NB4 (cell line): ENCODE results near the gene GALNT12.

ENCODE experiments used
- DNase-seq: peaks from one replicate; pipeline ENCODE4 v3.0.0; 2010; ENCODE audit warnings: low read depth
- H3K4me3 ChIP-seq: one replicate; pipeline ENCODE4 v1.5.1; 2011; ENCODE audit warnings: mild to moderate bottlenecking, low read depth, low read length, moderate library complexity
- MYC ChIP-seq: IDR thresholded peaks from 2 replicates; pipeline ENCODE4 v1.6.1; 2011; ENCODE audit warnings: low read depth, low read length
- POLR2A ChIP-seq: IDR thresholded peaks from 2 replicates; pipeline ENCODE4 v1.6.1; 2011; ENCODE audit warnings: mild to moderate bottlenecking; ENCODE audit not compliant: insufficient read length; ENCODE audit errors: extremely low read depth
- TF ChIP-seq, protein P1 (sequence below): IDR thresholded peaks from 2 replicates; pipeline ENCODE4 v1.6.1; 2011; ENCODE audit warnings: low read depth, low read length
- TF ChIP-seq, protein P2 (sequence below): IDR thresholded peaks from one replicate; pipeline ENCODE4 v1.5.1; 2012; ENCODE audit warnings: low read depth, low read length

The GALNT12 gene

DNA sequence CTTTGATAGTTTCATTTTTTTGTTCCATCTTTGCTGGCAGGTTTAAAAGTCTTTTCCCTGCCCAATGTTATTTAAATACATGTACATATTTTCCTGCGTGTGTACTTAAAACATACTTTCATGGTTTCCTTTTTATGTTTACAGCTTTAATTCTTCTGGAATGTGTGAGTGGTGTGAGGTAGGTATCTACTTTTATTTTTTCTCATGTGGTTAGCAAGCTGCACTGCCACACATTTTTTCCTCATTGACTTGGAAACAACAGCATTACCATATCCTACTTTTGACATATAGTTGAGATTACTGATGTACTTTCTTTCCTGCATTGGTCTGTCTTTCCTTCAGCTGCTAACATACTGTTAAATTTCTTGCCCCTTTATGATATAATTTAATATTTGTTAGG is 84.8 kb downstream of the GALNT12 start:
- no peak overlapping the region for H3K4me3 ChIP-seq
- TF ChIP-seq POLR2A, result no peak
- TF ChIP-seq MYC, result no peak
- TF ChIP-seq, protein P1, sequence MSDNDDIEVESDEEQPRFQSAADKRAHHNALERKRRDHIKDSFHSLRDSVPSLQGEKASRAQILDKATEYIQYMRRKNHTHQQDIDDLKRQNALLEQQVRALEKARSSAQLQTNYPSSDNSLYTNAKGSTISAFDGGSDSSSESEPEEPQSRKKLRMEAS, result no peak
- TF ChIP-seq, protein P2, sequence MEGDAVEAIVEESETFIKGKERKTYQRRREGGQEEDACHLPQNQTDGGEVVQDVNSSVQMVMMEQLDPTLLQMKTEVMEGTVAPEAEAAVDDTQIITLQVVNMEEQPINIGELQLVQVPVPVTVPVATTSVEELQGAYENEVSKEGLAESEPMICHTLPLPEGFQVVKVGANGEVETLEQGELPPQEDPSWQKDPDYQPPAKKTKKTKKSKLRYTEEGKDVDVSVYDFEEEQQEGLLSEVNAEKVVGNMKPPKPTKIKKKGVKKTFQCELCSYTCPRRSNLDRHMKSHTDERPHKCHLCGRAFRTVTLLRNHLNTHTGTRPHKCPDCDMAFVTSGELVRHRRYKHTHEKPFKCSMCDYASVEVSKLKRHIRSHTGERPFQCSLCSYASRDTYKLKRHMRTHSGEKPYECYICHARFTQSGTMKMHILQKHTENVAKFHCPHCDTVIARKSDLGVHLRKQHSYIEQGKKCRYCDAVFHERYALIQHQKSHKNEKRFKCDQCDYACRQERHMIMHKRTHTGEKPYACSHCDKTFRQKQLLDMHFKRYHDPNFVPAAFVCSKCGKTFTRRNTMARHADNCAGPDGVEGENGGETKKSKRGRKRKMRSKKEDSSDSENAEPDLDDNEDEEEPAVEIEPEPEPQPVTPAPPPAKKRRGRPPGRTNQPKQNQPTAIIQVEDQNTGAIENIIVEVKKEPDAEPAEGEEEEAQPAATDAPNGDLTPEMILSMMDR, result no peak
- DNase-seq, result no peak

DNA sequence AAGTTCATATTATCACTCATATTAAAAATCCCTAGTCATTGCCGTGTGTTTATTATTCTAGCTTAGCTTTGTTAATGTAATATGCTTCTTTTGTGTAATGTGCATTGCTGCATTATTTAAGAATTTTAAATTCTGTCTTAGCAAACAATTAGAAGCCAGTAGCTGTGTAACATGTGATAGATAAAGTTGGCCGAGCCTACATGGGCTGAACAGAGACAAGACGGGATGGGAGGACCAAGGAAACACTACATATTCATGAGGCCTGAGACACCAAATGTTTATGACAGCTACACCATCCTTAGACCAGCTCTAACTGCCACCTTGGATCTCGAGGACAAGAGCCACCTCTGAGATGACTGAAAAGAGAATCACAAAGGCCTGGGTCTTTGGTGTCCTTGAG is 85.2 kb downstream of the GALNT12 start:
- no peak overlapping the region for H3K4me3 ChIP-seq
- no peak for DNase-seq
- TF ChIP-seq, protein P2, result no peak
- TF ChIP-seq MYC, result no peak
- TF ChIP-seq POLR2A, result no peak
- TF ChIP-seq, protein P1, result no peak

DNA sequence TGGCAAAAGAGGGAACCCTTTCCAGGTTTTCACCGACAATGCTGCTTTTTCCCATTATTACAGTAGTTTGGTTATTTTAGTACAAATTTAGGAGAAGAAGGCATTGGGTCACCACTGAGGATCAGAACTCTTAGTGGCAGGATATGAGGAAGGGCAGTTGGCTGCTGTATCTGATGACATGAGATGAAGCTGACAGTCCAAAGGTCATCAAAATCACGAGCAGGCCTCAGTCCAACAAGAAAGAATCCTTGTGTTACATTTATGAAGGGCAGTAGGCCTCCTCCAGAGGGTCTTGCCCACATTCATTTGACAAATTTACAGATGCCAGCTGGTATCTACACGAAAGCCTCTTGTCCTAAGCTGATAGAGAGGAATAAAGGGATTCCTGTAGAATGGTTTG is 86.7 kb downstream of the GALNT12 start:
- TF ChIP-seq, protein P2, result no peak
- no peak overlapping the region for H3K4me3 ChIP-seq
- no peak for DNase-seq

DNA sequence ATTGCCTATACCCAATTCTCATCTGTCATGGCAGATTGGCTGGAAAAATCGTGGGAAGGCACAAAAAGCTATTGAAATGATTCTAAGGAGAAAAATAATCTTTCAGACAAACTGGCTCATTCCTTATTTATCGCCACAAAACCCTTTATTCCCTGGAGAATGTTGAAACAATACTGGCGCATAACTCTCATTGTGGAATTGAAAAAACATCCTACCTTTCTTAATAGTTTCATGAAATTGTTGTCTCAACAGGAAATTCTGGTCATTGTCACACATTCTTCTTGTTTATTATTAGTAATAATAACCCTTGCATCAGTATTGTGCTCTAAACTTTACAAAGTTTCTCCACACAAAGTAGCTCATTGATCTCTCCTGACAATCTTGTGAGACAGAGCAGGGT is 87.3 kb downstream of the GALNT12 start:
- no peak for DNase-seq
- H3K4me3 ChIP-seq, result no peak overlapping the region
- TF ChIP-seq POLR2A (no peak), MYC (no peak)
- TF ChIP-seq, protein P1, result no peak
- TF ChIP-seq, protein P2, result no peak

DNA sequence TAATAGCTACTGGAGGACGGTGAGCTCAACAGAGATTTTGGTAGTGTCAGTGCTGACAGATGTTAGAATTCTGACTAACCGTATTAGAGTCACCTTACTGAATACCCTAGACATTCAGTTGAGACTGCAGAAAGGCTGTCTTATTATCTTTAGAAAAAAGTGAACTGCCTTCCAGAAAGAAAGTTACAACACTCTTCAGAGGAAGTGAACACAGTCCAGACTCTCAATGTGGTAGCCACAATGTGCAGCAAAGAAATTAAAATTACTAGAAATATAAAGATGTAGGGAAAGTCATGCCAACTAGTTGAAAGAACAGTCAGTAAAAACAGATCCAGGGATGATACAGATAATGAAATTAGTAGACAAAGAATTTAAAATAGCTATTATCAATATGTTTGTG is 89.2 kb downstream of the GALNT12 start:
- no peak for TF ChIP-seq POLR2A
- no peak overlapping the region for H3K4me3 ChIP-seq
- peak; percentile 14 for DNase-seq

DNA sequence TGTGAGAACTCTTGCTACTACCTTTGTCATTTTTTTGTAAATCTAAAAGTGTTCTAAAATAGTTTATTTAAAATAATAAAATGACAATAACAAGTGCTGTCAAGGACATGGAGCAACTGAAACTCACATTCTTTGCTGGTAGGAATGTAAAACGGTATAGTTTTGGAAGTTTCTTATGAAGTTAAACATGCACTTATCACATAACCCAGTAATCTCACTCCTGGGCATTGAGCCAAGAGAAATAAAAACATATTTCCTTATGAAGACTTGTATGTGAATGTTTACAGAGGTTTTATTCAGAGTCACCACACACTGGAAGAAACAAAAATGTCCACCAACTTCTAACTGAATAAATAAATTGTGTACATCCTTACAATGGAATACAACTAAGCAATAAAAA is 90.3 kb downstream of the GALNT12 start:
- DNase-seq, result no peak
- no peak overlapping the region for H3K4me3 ChIP-seq
- TF ChIP-seq MYC (no peak), POLR2A (no peak)
- TF ChIP-seq, protein P1, result no peak
- TF ChIP-seq, protein P2, result no peak
